Medulla oblongata (tissue), 1 donor: Measurements from ENCODE around the gene CLPSL2.
A peak's percentile ranks its signal among the peaks of the same experiment; 100 is the strongest.

ENCODE experiments used
- DNase-seq: peaks from one replicate; pipeline ENCODE4 v3.0.0-alpha.2; 2015; ENCODE audit errors: extremely low spot score

CLPSL2 gene

GRCh38 chr6:35787266-35788218 is 11.1 kb downstream of the CLPSL2 start:
- no peak for DNase-seq

GRCh38 chr6:35788423-35788982 is 12.1 kb downstream of the CLPSL2 start:
- no peak for DNase-seq

- no peak for DNase-seq
Observed at GRCh38 chr6:35790683-35791082, 14.3 kb downstream of the CLPSL2 start.

GRCh38 chr6:35794536-35795452 is 18.4 kb downstream of the CLPSL2 start:
- DNase-seq = no peak

- no peak for DNase-seq
Observed at GRCh38 chr6:35795453-35796071, 19.2 kb downstream of the CLPSL2 start.

- DNase-seq = no peak
Observed at GRCh38 chr6:35796236-35796635, 19.8 kb downstream of the CLPSL2 start.

- no peak for DNase-seq
Observed at GRCh38 chr6:35797837-35798526, 21.6 kb downstream of the CLPSL2 start.

- DNase-seq = no peak
Observed at GRCh38 chr6:35798706-35799105, 22.3 kb downstream of the CLPSL2 start.

GRCh38 chr6:35801148-35801547 is 24.8 kb downstream of the CLPSL2 start:
- DNase-seq = no peak

- peak; percentile 6 for DNase-seq
Observed at GRCh38 chr6:35804996-35805736, 28.8 kb downstream of the CLPSL2 start, which contains the start of gene LHFPL5. LHFPL5 (plus strand) TSS chr6:35805352; CDS start chr6:35805671, 319 bp downstream.

GRCh38 chr6:35808688-35809087 is 32.3 kb downstream of the CLPSL2 start:
- no peak for DNase-seq

- DNase-seq = no peak
Observed at GRCh38 chr6:35809809-35810208, 33.4 kb downstream of the CLPSL2 start.

- no peak for DNase-seq
Observed at GRCh38 chr6:35810971-35811698, 34.7 kb downstream of the CLPSL2 start.

GRCh38 chr6:35811699-35811995 is 35.2 kb downstream of the CLPSL2 start:
- DNase-seq = no peak

- no peak for DNase-seq
Observed at GRCh38 chr6:35817515-35817914, 41.1 kb downstream of the CLPSL2 start.

- DNase-seq = no peak
Observed at GRCh38 chr6:35823601-35824000, 47.2 kb downstream of the CLPSL2 start.

- DNase-seq = no peak
Observed at GRCh38 chr6:35824552-35825192, 48.3 kb downstream of the CLPSL2 start.
